ENCODE data around the gene SIRT2. TPM values are rescaled to one million over a fixed set of nuclear protein-coding genes. Genes with fewer than 3 reads are reported as not detected.
A peak's percentile ranks its signal among the peaks of the same experiment; 100 is the strongest.

Gene SIRT2
- total and polyA plus RNA-seq, 2 of the 13 experiments (the other 11 are each of a cell fraction or from before 2014, with no cell fraction given), result 22.3 to 26.1 TPM

DNA sequence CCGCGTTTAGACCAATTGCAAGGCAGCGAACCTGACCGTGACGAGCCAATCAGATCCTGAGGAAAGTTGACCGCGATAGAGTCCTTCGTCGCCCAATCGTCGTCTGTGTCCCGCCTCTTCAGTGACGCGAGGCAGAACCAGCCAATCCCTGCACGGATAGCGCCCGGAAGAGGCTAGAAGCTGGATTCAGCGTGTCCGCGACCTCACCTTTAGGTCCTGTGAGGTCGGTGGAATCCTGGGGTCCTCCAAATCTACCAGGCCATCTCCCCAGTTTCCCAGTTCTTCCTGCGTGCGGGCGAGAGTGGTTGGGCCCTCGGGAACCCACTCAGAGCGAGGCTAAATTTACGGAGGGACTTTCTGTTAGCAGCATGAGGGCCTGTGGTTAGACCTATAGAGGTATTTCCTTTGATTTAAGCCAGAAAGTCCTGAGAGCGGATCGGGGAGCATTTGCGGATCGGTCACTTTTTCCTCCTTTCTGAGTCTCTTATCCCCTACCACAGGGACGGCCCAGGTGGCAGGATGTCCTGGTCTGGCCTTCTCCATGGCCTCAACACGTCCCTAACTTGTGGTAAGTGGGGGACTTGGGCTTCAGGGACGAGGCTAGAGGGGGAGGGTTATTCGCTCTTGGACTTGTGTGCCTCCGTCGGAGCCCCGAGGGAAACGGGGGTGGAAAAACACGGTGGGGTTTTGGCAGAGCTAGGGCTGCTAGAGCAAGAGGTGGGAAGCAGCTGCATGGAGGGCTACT is 31.5 kb upstream of the SIRT2 start, which contains the start of gene MRPS12 (continued):
- TF ChIP-seq ZNF687 (CRISPR knock-in tag; IDR thresholded peaks at IDR 0.05) (peak; percentile 80), SIN3A (IDR thresholded peaks at IDR 0.05; ENCODE audit: borderline replicate concordance, low read depth, low read length) (peak; percentile 88; the same call in 1 of the 2 replicates), ZNF12 (CRISPR knock-in tag; IDR thresholded peaks at IDR 0.05) (0 out of 2 replicates have a peak, but pooled peaks have one; percentile 9), ZBTB21 (CRISPR knock-in tag; IDR thresholded peaks at IDR 0.05) (no peak), DBP (CRISPR knock-in tag; IDR thresholded peaks at IDR 0.05; ENCODE audit: not compliant biosample characterization) (no peak), THAP7 (CRISPR knock-in tag; IDR thresholded peaks at IDR 0.05) (peak; percentile 88; the same call in 1 of the 2 replicates), SP4 (CRISPR knock-in tag; IDR thresholded peaks at IDR 0.05) (peak; percentile 8; the same call in 1 of the 2 replicates), ZNF264 (CRISPR knock-in tag; IDR thresholded peaks at IDR 0.05) (no peak), HIVEP1 (CRISPR knock-in tag; IDR thresholded peaks at IDR 0.05) (no peak), ZNF614 (CRISPR knock-in tag; IDR thresholded peaks at IDR 0.05; ENCODE audit: borderline replicate concordance) (no peak), ZNF781 (CRISPR knock-in tag; IDR thresholded peaks at IDR 0.05; ENCODE audit: borderline replicate concordance, not compliant biosample characterization) (no peak), ZGPAT (CRISPR knock-in tag; IDR thresholded peaks at IDR 0.05) (peak; percentile 48; the same call in 1 of the 2 replicates), ZNF317 (CRISPR knock-in tag; IDR thresholded peaks at IDR 0.05) (peak; percentile 39; the same call in 1 of the 2 replicates), BRD4 (CRISPR knock-in tag; IDR thresholded peaks at IDR 0.05) (no peak), GABPA (IDR thresholded peaks at IDR 0.05; ENCODE audit: low read depth, low read length) (peak; percentile 64), GABPA (CRISPR knock-in tag; IDR thresholded peaks at IDR 0.05; ENCODE audit: low read depth) (peak; percentile 88)
- TF ChIP-seq, protein P1, sequence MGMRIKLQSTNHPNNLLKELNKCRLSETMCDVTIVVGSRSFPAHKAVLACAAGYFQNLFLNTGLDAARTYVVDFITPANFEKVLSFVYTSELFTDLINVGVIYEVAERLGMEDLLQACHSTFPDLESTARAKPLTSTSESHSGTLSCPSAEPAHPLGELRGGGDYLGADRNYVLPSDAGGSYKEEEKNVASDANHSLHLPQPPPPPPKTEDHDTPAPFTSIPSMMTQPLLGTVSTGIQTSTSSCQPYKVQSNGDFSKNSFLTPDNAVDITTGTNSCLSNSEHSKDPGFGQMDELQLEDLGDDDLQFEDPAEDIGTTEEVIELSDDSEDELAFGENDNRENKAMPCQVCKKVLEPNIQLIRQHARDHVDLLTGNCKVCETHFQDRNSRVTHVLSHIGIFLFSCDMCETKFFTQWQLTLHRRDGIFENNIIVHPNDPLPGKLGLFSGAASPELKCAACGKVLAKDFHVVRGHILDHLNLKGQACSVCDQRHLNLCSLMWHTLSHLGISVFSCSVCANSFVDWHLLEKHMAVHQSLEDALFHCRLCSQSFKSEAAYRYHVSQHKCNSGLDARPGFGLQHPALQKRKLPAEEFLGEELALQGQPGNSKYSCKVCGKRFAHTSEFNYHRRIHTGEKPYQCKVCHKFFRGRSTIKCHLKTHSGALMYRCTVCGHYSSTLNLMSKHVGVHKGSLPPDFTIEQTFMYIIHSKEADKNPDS (CRISPR knock-in tag; IDR thresholded peaks at IDR 0.05), result no peak
- TF ChIP-seq, protein P2, sequence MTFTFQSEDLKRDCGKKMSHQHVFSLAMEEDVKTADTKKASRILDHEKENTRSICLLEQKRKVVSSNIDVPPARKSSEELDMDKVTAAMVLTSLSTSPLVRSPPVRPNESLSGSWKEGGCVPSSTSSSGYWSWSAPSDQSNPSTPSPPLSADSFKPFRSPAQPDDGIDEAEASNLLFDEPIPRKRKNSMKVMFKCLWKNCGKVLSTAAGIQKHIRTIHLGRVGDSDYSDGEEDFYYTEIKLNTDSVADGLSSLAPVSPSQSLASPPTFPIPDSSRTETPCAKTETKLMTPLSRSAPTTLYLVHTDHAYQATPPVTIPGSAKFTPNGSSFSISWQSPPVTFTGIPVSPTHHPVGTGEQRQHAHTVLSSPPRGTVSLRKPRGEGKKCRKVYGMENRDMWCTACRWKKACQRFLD (CRISPR knock-in tag; IDR thresholded peaks at IDR 0.05; ENCODE audit: borderline replicate concordance), result peak; percentile 85; the same call in 1 of the 2 replicates

Data from HepG2 (cell line).